Lower leg skin (tissue), 4 donors: Measurements from ENCODE around the gene SLC22A6. TPM values are rescaled to one million over a fixed set of nuclear protein-coding genes. Genes with fewer than 3 reads are reported as not detected.

Experiments used
- DNase-seq, 2 donors: peaks; one replicate each; pipeline ENCODE4 v3.0.0-alpha.2; 2019; ENCODE audit warnings: low spot score in 2 of 2
- H3K4me3 ChIP-seq: fragments of 200-600 bp; sonication (generic); 2 replicates; pipeline ENCODE4 v1.5.1; 2017; ENCODE audit warnings: mild to moderate bottlenecking, low read depth; ENCODE audit not compliant: poor library complexity, severe bottlenecking
- POLR2A ChIP-seq, 2 donors: fragments of 450-650 bp; IDR thresholded peaks; one replicate each; pipeline ENCODE4 v1.6.1; 2016 to 2017; ENCODE audit warnings: antibody characterized with exemption in 2 of 2, mild to moderate bottlenecking in 1 of 2, moderate library complexity in 1 of 2
- WGBS, 2 donors: methylation state at CpG; one replicate each; pipeline ENCODE4 v1.1.5; 2018; 5-methylcytosine and 5-hydroxymethylcytosine counted together
- intact Hi-C: fragments of 100-400 bp; cut with DNase I; formaldehyde crosslinking; loops from one replicate; pipeline ENCODE4 v1.15.0; 2023; ENCODE audit warnings: low total_unique reads
- total RNA-seq, 4 donors: library from RNA; depleted of rRNA; stranded (reverse); fragments of >200 nt; gene quantifications; one replicate each; pipeline ENCODE4 v1.1.0, GENCODE V29; 2016
- TF ChIP-seq, protein P1 (sequence below), 3 donors: fragments of 450-650 bp; IDR thresholded peaks; one replicate each; pipeline ENCODE4 v1.5.1; 2016; ENCODE audit warnings: antibody characterized with exemption in 3 of 3, mild to moderate bottlenecking in 3 of 3, moderate library complexity in 2 of 3

Gene SLC22A6
- total RNA-seq, 4 donors from 2014 or later: not detected

DNA sequence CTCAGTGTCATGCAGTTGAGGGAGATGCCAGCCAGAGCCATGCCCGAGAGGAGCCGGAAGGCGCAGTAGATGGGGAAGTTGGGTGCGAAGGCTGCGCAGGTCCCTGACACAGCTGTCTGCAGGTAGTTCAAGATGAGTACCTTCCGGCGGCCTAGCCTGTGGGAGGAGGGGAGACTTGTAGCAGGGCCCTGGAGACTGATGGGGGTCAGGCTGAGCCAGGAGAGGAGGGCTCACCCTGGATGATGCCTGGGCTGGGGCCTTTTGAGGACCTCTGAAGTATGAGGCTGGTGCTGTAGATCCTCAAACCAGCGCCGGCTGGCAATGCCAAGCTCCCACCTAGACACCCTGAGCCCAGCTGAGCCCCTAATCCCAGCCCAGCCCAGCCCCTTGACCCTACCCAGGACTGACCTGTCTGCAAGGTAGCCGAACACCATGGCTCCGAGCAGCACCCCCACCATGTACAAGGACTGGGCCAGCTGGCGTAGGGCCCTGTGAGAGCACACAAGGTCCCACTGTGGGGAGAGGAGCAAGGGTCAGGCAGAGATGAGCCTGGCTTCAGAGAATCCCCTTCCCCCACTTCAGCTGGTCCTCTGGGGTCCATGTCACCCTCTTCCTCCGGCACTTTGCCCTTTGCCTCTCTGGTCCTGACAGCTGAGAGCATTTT is 1.1 kb downstream of the SLC22A6 start:
- no peak for TF ChIP-seq POLR2A (IDR thresholded peaks at IDR 0.05)
- TF ChIP-seq, protein P1, sequence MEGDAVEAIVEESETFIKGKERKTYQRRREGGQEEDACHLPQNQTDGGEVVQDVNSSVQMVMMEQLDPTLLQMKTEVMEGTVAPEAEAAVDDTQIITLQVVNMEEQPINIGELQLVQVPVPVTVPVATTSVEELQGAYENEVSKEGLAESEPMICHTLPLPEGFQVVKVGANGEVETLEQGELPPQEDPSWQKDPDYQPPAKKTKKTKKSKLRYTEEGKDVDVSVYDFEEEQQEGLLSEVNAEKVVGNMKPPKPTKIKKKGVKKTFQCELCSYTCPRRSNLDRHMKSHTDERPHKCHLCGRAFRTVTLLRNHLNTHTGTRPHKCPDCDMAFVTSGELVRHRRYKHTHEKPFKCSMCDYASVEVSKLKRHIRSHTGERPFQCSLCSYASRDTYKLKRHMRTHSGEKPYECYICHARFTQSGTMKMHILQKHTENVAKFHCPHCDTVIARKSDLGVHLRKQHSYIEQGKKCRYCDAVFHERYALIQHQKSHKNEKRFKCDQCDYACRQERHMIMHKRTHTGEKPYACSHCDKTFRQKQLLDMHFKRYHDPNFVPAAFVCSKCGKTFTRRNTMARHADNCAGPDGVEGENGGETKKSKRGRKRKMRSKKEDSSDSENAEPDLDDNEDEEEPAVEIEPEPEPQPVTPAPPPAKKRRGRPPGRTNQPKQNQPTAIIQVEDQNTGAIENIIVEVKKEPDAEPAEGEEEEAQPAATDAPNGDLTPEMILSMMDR (IDR thresholded peaks at IDR 0.05): no peak
- no peak overlapping the region for H3K4me3 ChIP-seq
- intact Hi-C loops: no loop called here
- no peak for DNase-seq
- WGBS, 2 donors: 90 to 91% methylated on average over 11 to 13 of the region's 13 CpGs

GRCh38 chr11:62981743-62982142 is 3.0 kb downstream of the SLC22A6 start:
- DNase-seq: no peak
- TF ChIP-seq, protein P1 (IDR thresholded peaks at IDR 0.05): no peak
- no peak for TF ChIP-seq POLR2A (IDR thresholded peaks at IDR 0.05)
- WGBS, 2 donors: 76 to 92% methylated on average over 7 of the region's 7 CpGs
- no peak overlapping the region for H3K4me3 ChIP-seq
- intact Hi-C loops: no loop called here

DNA sequence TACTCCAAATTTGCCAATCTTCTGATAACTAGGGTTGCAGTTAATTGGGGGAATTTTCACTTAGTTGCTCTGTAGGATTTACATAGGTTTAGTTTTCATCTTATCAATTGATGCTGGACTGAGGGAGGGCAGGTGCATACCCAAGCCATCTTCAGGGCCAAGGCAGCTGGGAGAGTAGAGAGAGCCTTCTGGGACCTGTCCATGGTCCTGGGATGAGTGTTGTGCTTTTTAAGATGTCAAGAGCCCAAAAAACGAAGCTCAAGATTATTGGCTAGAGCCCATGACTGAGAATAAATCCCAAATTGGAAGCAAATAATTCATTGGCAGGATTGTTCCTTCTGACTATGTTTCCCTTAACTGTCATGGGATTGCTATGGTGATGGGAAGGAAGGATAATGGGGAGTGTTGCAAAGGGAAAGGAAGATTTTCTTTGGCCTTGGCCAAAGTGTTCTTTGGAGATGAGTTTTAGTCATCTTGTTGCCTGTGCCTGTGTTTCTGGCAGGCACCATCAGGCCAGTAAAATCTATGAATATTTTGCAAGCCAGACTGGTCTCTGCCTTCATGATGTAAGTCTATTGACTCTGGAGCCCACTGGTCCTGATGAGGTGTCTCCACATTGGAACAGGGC is 4.5 kb downstream of the SLC22A6 start:
- no peak for DNase-seq
- intact Hi-C loops: no loop called here
- no peak overlapping the region for H3K4me3 ChIP-seq
- WGBS, 2 donors: 23 to 31% methylated on average over 1 of the region's 1 CpG
- TF ChIP-seq, protein P1 (IDR thresholded peaks at IDR 0.05): no peak
- no peak for TF ChIP-seq POLR2A (IDR thresholded peaks at IDR 0.05)

DNA sequence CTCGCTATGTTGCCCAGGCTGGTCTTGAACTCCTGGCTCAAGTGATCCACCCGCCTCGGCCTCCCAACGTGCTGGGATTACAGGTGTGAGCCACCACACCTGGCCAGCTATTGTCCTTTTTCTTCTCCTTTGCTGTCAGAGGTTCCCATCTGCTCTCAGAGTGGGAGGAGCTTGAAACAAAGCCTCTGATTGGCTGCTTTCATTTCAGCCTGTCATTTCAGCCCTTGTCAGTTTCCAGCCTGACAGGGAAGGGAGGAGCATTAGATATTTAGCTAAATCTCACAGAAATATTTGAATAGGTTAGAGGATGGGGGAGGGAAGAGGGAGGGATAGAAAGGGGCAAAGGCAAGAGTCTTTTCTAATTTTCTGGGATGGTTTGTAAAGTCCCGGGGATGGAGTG is 8.7 kb downstream of the SLC22A6 start:
- H3K4me3 ChIP-seq: no peak overlapping the region
- DNase-seq: no peak
- WGBS, 2 donors: 69 to 76% methylated on average over 5 of the region's 5 CpGs
- no peak for TF ChIP-seq POLR2A (IDR thresholded peaks at IDR 0.05)
- TF ChIP-seq, protein P1 (IDR thresholded peaks at IDR 0.05): no peak
- intact Hi-C loops: no loop called here

GRCh38 chr11:62974848-62975522 is 9.8 kb downstream of the SLC22A6 start:
- DNase-seq: no peak
- H3K4me3 ChIP-seq: no peak overlapping the region
- intact Hi-C loops: no loop called here
- TF ChIP-seq POLR2A (IDR thresholded peaks at IDR 0.05): no peak
- TF ChIP-seq, protein P1 (IDR thresholded peaks at IDR 0.05): no peak
- 21 to 27% methylated on average over 8 to 9 of the region's 9 CpGs for WGBS, 2 donors
